Subcutaneous preadipocyte (primary cell): Measurements from ENCODE around the gene FBXW11. TPM values are rescaled to one million over a fixed set of nuclear protein-coding genes. Genes with fewer than 3 reads are reported as not detected.

Experiments
- total RNA-seq: library from RNA; depleted of rRNA; stranded (reverse); fragments of >200 nt; gene quantifications from 2 replicates; pipeline ENCODE4 v1.2.3, GENCODE V29; 2012

FBXW11 gene
- total RNA-seq: 48.1 and 66.9 TPM in 2 replicates

GRCh38 chr5:172006321-172007174 lies at the start of gene FBXW11:
FBXW11 (minus strand) TSS chr5:172006638; CDS start chr5:172006502, 136 bp downstream.

Other genes starting within 250 kb of the FBXW11 start
- not detected in 2 replicates for gene SMIM23, start 220.8 kb downstream of the FBXW11 start, total RNA-seq
- 21.7 and 42.2 TPM in 2 replicates for gene STK10, start 181.6 kb upstream of the FBXW11 start, total RNA-seq
- not detected in 2 replicates for gene EFCAB9, start 187.5 kb upstream of the FBXW11 start, total RNA-seq